GM21381 (cell line): Measurements from ENCODE around the gene HAGH.
A peak's percentile ranks its signal among the peaks of the same experiment; 100 is the strongest.

ENCODE experiments used
- ATAC-seq: cut with Tn5 transposase; IDR thresholded peaks from one replicate; pipeline ENCODE4 v1.9.1; 2021; ENCODE audit warnings: mild to moderate bottlenecking, moderate library complexity; ENCODE audit not compliant: unreplicated experiment

HAGH gene

DNA sequence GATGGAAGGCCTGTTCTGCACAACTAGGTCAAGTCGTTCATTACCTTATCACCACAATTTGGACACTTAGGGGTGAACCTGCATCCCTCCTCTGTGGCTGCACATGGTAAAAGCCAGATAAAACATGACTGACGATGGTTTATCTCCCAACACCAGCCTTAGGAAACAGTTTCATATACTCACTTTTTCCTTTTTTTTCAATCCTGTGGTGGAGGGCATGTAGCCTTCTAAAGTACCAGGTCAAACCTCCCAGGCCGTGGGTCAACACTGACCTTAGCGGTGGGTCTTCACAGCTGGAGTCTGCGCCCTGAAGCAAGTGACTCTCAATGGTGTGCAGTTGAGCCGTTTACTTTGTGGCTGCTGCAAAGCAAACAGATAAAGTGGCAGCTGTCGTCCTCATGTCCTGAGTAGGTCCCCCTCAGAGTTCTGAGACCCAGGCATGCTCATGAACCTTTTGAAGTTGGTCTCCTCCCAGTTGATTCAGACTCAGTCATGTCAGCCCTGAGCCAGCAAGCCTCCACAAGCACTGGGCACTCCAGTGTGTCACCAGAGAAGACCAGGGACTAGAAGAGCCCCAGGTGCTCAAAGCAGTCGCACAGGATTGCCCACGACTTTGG lies 6.3 kb upstream of the HAGH start:
- no peak for ATAC-seq

DNA sequence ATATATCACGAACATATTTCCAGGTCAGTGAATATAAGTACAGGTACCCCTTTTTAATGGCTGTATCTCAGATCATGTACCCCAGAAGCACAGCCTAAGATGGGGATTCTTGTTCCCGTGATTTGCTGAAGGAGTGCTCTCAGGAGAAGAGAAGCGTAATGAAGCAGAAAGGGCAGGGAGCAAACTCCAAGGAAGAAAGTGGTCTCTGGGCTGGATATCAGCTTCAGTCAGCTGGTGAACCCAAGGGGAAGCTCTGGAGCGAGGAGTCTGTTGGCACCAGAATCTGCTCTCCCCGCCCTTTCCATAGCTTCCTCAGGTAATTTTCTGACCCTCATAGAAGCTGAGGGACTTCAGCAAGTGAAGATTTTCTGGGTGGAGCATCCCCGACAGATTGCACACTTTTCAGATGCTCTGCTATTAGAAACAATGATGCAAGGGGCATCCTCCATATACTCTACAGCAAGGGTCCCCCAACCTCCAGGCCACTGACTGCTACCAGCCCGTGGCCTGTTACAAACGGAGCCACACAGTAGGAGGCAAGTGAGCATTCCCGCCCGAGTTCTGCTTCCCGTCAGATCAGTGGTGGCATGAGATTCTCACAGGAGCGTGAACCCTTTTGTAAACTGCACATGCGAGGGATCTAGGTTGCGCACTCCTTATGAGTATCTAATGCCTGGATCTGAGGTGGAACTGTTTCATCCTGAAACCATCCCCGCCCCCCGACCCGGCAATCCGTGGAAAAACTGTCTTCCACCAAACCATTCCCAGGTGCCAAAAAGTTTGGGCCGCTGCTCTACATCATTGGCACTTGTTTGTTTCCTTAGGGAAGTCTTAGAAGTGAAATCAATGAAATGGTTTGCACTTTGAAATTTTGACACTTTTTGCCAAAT lies 4.8 kb upstream of the HAGH start:
- ATAC-seq, result no peak

DNA sequence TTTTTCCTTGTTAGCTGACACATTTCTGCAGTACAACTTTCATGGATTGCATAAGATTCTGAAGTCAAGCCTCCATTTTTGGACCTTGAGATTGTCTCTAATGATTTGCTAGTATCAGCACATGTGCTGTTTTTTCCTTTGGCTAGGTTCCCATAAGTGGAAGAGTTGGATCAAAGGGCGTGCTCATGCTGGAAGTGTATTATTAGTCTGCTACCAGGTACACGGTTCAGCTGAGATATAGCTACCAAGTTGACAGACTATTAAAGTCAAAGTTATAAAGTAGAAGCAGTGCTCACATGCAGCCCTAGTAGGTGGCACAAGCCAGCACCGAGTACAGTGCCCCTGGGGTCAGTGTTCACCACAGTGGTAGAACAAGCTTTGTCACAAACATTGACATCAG lies 3.6 kb upstream of the HAGH start:
- no peak for ATAC-seq

DNA sequence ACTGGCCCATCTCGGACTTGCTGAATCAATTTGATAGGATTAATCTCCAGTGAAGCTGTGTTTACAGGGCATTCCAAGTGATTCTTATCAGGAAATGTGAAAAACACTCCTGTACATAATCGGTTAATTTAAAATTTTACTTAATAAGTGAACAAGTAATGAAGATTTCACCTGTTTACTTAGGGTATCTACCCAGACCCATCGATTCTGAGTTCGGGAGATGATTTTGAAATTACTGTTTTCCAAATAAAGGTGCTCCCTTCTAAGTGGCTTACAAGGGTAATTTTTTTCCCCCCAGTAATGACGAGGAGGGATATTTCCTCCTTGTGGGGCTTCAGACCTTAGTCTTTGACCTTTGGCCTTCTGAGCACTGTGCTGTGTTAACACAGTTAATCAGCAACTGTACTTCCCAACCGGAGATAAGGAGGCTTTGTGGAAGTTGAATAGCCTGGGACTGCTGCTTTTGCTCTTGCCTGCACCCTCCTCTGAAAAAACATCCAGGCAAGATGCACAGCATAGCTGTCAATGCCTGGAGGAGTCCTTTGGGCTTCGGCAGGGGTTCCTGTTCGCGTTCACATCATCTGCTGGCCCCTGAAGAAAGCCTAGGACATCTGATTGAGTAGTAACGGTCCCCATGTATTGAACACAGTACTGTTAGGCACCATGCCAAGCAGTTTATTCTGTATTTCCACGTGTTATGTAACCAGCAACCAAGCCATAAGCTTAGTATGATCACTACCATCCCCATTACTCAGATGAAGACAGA lies 2.2 kb upstream of the HAGH start:
- no peak for ATAC-seq

DNA sequence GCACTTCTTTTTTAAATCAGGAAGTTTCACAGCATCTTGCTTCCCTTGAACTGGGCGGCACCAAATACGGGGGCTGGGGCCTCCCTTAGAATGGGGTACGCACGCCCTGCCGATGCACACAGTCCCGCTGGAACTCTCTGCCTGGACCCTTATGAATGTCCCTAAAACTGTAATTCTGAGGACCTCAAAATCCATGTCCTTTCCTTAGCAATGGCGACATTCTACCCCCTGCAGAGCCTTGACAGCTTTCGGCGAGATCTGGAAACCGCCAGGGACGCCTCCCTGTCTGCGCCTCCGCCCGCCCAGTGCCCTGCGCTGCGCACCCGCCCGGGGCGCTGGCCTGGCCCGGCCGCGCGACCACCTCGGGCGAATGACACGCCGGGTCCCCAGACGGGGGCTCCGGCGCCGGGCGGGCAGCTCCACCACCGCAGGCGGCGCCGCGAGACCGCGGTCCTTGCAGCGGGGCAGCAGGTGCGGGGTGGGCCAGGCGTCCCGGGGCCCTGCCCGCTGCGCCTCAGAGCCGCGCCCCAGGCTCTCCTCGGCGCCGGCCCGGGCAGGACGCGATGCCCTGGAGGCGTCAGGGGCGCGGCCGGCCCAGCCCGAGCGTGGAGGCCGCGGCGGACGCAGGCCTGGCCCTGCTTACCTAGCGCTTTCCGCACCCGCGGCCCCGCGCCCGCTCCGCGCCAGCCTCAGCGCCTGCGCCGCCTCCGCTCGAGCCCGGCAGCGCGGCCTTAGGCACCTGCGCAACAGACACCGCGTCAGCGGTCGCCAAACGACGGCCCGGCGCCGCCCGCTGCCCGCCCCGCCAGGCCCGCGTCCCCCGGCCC lies 548 bp downstream of the HAGH start:
- ATAC-seq, result peak; percentile 53

DNA sequence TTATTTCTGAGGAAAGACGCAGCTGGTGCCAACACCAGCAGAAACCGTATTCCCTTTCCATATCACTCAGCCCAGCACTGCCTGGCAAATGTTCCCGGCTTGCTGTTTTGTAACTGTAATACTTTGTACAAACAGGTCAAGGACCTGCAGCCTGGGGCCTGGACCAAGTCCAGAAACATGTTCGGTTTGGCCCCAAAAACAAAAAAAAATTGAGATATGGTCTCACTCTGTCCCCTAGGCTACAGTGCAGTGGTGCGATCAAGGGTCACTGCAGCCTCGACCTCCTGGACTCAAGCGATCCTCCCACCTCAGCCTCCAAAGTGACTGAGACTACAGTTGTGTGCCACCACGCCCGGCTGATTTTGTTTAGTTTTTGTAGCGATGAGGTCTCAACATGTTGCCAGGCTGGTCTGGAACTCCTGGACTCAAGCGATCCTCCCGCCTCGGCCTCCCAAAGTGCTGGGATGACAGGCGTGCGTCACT lies 1.2 kb downstream of the HAGH start:
- ATAC-seq, result no peak

DNA sequence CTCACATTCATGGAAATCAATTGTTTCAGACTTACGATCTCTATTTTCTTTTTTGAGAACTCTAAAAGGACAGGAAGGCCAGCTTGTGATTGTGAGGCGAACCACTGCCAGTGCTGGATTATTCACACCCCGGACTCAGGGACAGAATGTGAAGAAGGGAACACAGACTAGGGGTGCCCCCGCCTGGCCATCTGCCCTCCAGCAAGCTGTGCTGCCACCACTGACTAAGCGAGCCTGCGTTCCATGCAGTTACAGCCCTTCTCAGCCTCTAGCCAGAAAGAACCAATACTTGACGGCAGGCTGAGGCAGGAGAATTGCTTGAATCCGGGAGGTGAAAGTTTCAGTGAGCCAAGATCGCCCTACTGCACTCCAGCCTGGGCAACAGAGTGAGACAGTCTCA lies 2.8 kb downstream of the HAGH start:
- no peak for ATAC-seq

DNA sequence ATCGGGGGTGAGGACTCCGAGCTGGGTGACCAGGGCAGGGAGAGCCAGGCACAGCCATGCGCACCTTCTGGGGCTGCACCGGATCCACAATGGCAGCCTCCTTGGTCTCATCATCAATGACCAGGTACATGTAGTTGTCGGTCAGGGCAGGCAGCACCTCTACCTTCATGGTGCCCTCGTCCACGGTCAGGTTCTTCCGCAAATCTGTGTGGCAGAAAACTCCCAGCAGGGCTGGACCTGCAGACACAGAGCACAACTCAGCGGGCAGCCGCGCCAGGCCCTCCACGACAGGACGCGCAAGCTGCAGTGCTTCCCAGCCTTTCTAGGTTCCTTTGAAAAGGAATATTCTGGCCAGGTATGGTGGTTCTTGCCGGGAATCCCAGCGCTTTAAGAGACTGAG lies 3.8 kb downstream of the HAGH start:
- ATAC-seq, result no peak

DNA sequence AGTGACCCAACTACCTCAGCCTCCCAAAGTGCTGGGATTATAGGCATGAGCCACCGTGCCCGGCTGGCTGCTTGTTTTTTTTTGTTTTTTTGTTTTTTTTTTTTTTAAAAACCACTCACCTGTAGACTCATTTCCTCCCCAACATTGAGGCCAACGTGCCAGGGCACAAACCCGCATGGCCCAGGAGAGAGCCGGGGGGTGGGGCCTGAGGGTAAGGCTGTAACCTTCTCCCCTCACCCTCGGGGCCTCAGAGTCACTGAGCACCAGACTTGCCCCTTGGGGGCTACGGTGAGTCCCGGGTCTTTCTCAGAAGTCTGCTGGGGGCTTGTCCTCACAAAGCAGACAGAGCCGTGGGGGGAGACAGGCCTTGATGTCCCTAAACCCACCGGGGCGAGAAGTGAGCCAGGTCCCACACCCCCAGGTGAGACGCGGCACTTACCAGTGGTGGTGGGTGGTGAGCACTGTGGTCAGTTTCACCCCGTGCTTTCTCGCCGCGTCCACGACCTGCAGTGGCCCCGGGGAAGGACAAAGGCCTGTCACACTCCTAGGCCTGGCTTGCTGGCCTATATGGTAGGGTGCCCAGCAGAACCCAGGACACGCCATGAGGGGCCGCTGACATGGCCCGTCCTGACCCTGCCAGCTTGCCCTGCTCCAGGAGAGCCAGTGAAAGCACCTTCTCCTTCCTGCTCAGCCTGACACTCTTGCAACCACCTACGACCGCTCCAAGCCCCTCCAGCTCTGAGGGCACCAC lies 4.6 kb downstream of the HAGH start:
- no peak for ATAC-seq

DNA sequence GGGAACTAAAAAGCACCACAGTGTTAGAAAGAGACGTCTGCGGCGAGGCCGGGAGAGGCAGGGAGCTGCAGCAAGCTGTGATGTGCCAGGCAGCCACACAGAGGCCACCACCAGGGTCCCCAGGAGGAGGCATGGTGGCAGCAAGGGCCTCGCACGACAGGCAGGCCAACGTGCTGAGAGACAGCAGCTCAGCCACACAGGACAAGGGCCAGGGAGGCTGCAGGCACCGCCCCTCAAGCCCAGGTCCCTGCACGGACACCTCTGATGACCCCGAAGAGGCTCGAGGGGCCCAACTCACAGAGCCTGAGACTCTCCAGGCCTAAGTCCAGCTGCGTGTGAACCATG lies 5.7 kb downstream of the HAGH start:
- no peak for ATAC-seq

DNA sequence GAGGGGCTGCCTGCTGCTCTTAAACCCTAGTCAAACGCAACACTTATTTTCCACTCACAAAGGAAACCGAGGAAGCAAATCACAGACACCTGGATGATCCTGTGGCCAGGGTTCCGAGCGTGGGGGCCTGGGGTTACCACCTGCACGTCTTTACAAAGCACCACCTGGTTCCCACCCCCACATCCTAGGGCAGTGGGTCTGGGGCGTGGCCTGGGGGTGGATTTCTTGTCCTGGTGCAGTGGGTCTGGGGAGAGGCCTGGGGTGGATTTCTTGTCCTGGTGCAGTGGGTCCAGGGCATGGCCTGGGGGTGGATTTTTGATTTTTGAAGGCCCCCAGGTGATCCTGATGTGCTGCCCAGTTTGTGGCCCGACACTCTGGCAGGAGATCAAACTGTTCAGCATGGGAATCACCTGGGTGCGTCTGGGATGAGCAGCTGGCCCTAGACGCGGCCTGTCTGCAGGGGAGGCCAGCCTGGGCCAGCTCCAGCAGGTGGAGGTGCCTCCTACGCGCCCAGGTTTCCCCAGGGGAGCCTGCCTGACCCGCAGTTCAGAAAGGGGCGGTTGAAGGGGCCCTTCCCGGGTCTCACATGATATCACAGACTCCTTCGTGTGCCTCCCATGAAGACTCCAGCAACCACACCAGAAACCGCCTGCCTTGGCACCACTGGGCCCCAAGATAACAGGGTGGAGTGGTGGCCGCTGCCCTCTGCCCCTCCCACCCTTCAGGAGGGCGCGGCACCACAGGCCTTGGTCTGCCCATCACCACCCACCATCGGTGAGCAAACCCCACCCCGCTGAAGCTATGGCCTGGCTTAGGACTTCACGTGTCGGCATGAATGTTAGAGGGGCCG lies 6.3 kb downstream of the HAGH start:
- ATAC-seq, result no peak

DNA sequence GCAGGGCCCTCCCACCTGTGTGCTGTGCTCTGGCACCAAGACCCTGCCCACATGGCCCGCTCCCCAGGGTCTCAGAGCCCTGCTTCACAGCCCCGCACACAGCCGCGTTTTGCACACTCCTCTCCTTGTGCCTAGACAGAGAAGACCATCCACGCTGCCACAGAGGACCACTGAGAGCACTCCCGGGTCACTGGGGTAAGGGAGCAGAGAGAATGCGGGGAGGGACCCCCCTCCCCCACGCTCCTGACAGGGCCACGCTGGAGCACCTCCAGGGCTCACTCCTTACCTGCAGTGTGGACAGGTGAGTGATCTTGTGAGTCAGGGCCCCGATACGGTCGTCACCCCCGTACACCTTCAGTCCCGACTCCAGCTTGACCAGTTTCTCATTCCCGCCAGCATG lies 7.0 kb downstream of the HAGH start:
- ATAC-seq, result no peak

DNA sequence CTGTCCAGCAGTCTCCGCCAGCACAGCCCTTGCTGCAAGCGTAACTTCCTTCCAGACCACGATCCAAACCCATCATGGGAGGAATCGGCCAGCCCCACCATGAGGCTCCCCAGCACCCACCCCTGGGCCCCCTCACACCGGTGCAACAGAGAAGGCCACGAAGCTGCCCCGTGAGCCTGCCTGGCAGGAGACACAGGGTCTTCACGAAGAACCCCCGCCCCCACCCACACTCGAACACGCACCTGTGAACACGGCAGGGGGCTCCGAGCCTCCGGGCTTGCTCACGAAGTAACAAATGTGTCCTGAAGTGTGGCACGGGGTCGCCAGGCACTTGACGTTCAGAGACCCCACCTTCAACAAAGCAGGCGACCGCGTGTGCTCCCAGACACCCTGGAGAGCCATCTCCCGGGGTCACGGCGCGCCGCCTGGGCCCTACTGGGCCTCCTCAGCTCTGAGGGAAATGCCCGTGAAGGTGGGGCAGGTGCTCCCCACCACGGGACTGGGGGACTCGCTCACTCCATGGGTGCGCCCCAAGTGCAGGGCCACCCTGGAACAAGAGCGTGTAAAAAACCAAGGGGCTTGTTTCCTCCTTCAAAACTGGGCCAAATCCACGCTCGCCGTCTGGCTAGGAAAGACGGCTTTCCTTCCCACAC lies 7.6 kb downstream of the HAGH start:
- ATAC-seq, result no peak

DNA sequence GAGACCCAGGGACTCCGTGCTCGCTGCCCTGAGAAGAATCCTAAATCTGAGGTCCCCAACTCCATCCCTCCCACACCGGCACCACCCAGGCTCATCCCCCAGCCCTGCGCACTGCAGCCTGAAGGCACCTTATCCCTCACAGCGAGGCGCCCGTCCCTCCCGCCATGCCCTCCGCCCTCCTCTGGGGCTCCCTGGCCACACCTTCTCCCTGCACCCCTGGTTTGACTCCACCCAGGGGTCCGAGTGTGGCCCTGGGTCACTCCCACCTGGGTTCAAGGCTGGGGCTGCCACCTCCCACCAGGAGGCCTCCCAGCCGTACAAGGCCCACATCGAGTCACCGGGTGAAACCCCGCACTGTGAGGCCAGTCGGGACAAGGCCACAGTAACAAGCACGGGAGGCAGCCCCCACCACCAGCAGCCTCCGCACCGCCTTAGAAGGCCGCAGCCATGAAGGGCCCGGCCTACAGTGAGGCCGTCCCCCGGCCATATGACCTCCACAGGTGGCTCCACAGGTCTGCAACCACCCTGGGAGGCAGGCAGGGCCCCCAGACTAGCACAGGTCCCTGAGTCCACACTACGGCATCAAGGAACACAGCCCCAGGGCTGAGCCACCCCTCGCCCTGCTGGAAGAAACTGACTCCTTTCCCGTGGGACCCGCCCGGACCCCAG lies 8.3 kb downstream of the HAGH start:
- no peak for ATAC-seq

DNA sequence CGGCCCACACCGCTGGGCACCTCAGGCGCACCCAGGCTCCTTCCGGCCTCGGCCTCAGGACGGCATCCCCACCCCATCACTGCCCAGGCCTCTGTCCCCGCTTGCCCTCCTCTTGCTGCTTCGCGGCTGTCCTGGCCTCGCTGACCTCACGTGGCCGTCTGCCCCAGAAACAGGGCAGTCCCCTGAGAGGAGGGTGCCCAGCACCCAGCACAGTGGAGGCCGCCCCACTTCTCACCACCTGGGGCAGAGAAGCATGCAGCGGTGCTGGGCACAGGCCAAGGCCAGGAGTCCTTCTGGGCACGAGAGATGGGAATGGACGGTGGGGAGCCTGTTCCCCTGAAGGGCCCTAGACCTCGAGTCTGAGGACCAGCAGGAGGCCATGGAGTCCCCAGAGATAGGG lies 8.9 kb downstream of the HAGH start:
- ATAC-seq, result no peak

DNA sequence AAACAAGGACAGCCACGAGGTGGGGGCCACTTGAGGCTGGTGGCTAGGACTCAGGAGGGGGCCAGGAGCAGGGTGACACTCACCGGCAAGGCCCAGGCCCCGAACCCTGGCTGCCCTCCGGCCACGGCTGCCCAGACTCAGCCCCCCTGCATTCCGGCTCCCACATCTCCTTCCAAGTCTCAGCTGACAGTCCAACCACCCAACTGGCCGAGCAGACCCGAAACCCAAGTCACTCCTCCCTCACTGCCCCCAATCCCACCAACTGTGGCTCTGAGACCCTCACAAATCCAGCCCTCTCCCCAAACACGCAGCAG lies 9.4 kb downstream of the HAGH start:
- no peak for ATAC-seq

DNA sequence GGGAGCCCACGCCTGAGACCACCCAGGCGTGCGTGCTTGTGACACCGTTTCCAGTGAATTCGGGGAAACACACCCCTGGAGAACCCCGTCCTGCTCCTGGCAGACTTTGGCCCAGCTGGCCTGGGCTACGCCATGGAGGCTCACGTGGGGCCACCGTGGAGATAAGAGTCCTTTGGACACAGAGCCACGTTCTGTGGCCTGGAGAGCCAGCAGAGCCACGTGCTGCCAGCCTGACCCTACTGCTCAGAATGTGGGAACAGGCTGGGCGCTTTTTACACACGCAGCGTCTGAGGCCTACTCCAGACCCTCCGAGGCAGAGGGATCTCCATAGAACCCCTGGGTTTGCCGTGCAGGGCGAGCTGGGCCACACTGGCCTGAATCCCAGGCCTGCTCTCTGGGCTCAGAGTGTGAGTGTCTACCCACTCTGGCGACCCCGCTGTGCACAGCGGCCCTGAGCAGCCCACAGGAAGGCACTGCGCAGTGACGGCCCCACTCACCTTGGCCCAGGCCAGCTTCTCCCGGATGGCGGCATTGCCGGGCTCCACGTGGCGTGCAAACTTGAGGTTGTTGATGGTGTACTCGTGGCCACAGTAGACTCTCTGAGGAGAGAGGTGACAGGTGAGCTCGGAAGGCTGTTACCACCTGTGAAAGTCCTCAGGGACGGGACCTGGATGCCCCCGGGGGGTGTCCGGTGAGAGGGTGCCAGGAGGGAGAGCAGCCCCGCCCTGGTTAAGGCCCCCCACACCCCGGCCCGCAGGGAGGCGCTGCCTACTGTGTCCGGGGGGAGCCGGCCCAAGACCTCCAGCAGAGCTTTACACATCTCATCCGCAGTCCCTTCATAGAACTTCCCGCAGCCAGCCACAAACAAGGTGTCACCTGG lies 10.0 kb downstream of the HAGH start:
- ATAC-seq, result no peak
